NCI-H1694 (cell line): ENCODE results near the gene COX18.

Experiments used
- DNase-seq: peaks from one replicate; lab custom pipeline; 2025; lab: John Stamatoyannopoulos, UW

Gene COX18, protein sequence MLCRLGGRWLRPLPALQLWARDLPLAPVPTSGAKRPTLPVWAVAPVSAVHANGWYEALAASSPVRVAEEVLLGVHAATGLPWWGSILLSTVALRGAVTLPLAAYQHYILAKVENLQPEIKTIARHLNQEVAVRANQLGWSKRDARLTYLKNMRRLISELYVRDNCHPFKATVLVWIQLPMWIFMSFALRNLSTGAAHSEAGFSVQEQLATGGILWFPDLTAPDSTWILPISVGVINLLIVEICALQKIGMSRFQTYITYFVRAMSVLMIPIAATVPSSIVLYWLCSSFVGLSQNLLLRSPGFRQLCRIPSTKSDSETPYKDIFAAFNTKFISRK

DNA sequence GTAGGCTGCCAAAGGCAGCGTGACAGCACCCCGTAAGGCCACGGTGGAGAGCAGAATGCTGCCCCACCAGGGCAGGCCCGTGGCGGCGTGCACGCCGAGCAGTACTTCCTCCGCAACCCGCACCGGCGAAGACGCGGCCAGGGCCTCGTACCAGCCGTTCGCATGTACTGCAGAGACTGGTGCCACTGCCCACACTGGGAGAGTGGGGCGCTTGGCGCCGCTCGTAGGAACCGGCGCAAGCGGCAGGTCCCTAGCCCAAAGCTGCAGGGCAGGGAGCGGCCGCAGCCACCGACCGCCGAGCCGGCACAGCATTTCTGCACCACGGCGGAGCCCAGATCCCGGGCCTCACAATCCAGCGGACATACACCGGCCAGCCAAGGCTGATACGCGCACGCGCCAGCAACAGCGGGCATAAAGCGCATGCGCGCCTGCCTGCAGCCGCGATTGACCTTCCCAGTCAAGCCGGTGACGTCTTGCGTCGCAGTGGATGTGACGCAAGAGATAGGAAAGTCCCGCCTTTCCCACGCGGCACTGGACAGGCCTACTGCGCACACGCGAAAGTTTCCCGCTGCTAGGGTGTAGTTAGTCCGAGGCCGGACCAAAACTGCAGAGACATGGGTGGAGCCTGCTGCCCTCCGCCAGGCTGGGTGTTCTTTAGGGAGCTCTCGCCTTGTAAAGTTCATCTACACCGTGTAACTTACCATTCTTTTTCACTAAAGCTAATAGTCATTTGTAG lies at the start of gene COX18:
COX18 (minus strand) TSS at position 379 of the 736 bp plus-strand sequence; CDS start at position 312, 67 bp downstream.
- DNase-seq = peak; percentile 91

DNA sequence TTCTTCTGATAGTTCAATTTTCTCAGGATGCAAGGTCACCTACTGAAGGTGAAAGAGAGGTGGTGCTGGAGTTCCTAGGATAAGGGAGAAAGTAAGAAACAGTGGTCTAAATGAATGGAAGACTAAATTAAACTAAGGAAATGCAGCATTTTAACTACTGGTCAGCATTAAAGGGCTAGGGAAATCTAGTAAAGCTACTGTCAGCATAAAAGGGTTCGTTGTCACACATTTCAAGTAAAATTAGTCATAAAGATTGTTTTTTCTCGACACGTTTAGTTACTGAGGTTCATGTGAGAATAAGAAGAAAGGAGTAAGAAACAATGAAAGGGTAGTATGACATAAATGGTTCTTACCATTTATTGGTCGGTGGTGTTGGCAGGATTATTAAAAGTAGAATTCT lies 40.0 kb upstream of the COX18 start:
- DNase-seq = no peak

DNA sequence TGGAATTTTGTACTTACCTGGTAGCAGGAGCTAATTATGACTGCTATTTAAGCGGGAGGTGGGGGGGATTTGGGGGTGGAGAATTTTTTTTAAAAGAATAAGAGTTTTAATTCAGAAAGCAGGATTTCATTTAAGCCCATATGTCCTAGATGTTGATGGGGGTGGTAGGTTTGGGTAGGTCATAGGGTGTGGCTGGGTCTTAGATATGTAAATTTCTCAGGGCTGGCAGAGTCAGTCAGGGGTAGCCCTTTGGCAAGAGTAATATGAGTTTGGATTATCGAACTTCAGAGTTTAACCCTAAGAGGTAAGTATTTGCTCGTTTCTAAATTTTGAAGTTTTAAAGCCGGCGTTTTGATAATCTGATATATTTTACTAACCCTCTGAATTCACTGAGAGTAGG lies 35.2 kb upstream of the COX18 start:
- no peak for DNase-seq

DNA sequence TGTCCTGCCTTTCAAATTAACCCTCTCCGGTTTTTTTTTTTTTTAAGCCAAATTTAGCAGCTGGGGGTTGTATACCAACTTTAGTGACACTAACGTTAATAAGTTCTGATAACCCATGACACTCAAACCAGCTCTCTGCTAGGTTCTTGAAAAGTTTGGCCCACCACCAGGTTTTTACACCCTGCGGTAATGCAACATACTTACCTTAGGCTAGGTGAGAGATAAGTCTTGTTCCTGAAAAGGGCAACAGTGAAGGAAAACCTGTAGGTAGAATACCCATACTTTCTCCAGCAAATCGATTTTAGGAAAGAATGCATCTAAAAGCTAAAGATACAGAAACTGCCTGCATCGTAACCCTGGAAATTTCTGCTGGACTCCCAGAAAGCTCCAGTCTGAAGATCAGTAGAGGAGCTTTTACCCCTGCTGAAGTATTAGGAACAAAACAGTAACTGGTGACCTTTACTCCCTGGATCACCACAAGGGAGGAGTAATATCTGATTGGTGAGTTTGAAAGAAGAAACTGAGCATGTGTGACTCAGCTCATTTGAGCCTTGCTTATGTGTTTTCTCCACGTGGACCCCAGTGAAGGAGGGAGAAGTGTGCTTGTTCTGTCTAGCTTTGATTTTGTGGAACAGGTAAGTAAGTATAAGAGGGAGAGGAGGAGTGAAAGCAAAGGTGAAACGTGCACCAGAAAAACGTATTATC lies 34.4 kb upstream of the COX18 start:
- no peak for DNase-seq

DNA sequence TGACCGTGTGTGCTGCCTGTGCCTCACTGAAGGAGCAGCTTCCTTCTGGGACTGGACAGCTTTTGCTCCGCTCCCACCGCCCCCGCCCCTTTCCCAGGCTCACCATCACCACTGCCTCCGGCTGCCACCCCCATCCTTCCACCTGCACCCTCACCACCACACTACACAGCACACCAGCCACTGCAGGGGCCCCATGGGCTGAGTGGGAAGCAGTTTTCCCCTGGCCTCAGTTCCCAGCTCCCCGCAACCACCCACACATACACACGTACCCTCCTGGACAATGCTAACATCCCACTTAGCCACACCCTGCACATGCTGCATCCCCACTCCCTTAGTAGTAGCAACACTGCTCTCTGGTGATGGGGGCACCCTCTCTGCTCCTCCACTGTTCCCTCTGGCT lies 29.6 kb upstream of the COX18 start:
- no peak for DNase-seq

DNA sequence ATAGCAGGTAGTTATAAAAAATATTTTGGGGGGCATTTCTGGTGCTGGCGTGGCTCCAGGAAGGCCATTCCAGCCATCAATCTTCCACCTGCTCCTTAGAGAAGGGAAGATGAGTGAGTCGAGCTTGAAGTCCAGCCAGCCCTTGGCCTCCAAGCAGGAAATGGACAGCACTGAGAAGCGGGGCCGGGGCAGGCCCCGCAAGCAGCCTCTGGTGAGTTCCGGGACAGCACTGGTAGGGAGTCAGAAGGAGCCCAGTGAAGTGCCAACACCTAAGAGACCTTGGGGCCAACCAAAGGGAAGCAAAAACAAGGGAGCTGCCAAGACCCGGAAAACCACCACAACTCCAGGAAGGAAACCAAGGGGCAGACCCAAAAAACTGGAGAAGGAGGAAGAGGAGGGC lies 29.2 kb upstream of the COX18 start:
- no peak for DNase-seq

DNA sequence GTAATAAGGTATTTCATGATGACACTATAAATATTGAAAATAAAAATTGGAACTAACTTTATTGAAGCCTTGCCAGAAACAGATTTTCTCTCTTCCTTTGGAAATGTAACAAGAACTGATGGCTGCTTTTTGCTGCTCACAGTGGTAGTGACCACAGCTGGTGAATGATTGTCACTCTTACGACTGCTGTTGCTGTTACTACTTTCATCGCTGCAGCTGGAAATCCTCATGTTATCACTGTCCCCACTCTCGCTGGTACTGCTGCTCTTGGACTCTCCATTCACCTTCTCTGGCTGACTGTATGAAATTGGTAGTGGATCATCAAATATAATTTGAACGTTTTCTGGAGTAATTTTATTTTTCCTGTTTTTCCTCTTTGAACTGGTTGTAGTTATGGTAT lies 28.5 kb upstream of the COX18 start:
- no peak for DNase-seq

DNA sequence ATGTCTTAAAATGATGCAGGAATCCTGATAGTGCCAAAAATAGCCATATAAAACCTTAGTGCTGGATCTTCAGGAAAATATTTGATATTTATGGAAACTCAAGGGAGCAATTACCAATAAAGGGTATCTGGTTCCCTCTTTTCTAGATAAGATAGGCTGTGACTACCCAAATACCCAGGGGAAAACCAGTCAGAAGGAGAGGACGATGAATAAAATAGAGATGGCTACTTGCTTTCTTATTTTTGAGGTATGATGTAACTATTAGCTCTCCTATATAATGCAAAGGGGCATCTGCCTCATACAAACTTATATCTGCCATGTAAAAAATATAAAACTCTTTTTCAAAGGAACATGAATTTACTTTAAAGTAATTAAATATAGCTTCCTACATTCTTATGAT lies 23.4 kb upstream of the COX18 start:
- DNase-seq = no peak

DNA sequence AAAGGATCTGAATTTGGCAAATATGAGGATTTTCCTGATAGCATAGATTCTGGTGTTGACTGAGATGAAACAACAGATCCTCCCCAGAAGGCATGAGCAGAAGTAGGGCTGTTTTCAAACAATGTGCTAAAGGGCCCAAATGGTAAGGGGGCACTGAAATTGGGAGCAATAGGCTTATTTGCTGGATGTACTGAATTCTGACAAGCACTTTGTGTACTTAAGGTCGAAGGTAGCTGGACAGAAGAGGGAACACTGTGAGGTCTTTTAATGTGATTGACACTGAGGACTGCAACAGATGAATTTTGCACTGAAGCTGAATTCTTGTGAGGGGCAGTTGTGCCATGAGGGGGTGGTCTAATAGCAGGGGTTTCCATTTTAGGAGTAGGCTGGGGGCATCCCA lies 21.2 kb upstream of the COX18 start:
- no peak for DNase-seq

DNA sequence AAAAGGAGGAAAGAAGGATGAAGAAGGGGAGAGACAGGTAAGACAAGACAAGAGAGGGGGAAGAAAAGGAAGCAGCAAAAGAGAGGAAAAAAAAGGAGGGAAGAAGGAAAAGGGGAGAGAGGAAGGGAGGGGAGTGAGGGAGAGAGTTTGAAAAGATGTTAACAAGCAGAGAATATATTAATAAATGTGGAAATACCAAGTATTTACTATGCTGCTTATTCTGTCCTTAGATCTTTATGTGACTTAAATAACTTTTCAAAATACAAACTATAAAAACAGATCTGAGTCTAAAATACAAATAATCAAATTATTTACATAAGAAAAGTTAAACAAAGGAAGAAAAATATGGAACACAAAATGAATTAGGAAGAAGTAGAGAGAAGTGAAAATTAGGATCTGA lies 18.4 kb upstream of the COX18 start:
- no peak for DNase-seq

DNA sequence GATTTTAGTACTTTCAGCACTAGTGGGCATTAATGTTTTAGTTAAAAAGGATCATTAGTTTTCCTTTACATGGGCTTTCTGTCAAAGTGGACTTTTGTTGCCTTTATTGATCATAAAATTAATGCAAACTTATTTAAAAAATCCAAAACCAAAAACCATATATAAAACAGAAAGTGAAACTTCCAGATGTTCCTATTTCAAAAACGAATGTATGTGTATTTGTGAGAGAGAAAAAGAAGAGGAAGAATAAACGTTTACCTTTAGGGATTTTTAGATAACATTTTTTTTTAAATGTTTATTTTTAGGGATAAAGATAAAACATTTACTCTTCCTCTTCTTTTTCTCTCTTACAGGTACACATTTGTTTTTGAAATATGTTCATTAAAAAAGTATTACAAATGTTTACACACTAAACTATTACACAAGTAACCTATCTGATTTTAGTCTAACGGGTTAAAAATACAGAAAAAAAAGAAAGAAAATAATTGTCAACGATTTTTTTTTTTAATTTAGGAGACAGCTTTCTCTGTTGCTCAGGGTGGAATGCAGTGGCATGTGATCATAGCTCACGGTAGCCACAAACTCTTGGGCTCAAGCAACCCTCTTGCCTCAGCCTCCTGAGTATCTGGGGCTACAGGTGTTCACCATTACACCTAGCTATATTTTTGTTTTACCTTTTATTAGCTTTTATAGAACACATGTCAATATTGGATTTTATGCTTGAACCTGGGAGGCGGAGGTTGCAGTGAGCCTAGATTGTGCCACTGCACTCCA lies 16.8 kb upstream of the COX18 start:
- no peak for DNase-seq

DNA sequence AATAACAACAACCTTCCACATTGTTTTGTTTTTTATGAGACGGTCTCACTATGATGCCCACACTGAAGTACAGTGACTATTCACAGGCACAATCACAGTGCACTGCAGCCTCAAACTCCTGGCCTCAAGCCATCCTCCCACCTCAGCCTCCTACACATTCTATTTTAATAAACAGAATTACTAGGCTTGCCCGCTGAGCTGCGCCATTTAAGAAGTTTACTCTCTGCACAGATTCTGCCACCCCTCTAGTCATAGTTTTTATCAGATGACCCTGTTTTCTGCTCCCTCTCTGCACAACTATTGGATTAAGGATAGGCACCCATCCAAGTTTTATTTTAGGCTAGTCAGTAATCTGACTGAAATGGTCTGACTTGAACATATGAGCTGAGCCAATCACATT lies 11.3 kb upstream of the COX18 start:
- no peak for DNase-seq

DNA sequence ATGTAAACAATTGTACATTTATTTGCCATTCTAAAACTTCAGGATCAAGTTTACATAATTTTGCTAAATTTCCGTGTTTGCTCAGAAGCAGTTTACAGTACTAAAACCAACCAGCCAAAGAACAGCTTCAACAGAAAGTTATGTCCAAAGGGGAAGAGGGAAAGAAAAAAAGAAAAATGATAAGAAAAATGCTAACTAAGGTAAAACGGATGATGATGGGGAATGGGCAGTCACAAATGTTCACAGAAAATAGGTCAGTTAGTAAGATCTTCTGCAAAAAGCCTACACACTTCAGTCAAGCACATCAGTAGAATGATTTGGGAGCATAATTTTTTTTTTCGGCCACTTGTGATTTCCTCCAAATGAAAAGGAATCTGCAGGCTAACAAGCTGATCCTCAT lies 6.3 kb upstream of the COX18 start:
- DNase-seq = no peak

DNA sequence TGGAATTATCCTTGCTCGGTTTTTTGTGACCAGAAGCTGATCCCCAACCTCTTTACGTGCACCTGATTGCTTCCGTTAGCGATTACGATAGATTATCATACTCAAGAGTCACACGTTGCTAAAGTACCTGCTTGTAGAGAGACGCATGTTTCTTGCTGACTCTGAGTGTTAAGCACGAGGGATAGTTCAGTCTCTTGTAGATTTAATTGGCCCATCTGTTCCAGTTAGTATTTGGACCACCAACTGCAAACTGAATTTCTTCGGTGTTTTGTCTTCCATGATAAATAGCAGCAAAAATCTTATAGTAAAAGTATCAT lies 516 bp upstream of the COX18 start:
- DNase-seq = peak; percentile 17

DNA sequence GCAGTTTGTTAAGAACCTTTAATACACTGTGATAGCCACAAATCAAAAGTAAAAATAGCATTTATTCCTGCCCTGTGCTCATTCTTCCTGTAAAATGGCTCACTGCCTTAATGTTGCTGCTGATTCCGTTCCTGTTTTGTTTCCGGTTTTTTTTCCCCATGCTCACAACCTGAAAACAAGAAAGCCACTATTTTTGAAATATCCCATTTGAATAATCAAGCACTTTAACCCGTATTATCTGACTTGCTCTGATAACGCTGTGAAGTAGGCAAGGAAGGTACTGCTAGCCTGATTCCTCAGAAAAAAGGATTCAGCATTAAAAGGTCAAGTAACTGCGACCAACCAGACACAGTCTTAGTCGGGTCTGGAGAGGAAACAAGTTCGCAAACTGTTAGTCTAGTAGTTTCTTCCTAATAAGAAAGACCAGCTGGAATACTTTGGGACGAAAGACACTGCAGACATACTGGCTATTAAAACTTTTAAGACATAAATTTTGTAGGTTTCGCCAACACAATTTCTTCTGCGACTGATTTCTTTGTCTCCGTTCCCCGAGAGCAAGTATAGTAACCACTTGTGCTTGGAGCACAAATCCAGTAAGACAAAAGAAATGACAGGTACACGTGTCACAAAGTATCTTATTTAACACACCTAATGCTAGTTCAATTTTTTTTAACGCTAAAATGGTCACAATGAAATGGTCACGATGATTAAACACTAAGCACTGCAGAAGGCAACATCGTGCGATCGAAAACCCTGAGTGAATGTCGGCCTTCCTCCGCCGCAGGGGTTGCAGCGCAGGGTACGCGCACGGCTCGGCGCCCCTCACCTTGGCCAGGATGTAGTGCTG lies 802 bp downstream of the COX18 start:
- DNase-seq = no peak

DNA sequence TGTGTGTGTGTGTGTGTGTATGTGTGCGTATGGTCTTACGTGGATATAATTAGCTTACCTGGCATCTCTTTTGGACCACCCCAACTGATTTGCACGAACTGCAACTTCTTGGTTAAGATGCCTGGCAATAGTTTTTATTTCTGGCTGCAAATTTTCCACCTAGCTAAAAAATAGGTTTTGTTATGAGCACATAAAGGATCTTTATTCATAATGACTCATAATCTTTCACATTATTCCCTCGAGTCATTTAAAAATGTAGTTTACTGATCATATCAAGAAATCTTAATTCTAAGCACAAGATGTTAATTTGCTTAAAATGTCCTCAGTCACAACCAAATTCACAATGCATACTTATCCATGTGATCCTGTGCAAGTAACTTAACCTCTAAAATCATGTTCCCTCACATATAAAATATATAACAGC lies 1.5 kb downstream of the COX18 start:
- DNase-seq = no peak

DNA sequence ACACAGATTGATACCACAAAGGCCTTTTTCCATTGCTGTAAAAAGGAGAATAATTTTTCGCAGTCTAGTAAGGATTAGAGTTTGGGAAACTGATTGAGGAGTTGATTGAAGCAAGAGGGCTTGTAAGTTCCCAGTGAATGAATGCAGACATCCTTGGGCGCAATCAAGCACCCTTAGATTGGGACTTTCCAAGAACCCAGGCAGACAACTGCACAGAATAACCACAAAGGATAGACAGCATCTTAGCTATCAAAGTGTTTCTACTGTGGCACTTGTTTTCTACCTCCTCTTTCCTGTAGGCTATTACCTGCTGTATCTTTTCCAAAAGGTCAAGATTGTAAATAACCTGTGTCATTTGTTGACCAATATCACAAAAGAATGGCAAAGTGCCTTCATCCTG lies 2.6 kb downstream of the COX18 start:
- DNase-seq = no peak

DNA sequence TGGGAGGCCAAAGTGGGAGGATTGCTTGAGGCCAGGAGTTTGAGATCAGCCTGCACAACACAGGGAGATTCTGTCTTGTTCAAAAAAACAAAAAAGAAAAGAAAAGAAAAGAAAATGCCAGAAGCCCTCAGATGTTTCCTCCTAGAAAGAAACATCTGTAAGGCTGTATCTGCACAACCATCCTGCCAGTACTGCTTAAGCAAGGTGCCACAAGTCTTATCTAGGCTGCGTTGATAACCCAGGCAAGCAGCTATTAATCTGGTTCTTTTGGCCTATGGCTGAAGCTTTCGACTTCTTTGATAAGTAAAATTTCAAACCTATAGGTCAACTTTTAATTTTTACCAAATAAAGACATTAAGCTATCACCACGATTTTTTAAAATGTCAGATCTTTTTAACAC lies 3.1 kb downstream of the COX18 start:
- DNase-seq = no peak

DNA sequence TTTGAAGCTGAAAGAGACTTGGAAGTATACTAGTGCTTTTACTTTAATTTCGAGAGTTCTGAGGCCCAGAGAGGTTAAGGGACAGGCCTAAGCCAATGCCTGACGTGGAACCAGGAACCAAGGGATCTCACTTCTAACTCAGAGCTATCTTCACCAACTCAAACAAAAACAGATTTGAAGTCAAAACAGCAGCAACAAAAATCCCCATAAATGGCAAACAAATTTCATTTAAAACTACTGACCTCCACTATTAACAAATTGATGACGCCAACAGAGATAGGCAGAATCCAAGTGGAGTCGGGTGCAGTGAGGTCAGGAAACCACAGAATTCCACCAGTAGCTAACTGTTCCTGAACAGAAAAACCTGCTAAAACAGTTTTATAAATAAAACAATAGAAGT lies 5.0 kb downstream of the COX18 start:
- no peak for DNase-seq

DNA sequence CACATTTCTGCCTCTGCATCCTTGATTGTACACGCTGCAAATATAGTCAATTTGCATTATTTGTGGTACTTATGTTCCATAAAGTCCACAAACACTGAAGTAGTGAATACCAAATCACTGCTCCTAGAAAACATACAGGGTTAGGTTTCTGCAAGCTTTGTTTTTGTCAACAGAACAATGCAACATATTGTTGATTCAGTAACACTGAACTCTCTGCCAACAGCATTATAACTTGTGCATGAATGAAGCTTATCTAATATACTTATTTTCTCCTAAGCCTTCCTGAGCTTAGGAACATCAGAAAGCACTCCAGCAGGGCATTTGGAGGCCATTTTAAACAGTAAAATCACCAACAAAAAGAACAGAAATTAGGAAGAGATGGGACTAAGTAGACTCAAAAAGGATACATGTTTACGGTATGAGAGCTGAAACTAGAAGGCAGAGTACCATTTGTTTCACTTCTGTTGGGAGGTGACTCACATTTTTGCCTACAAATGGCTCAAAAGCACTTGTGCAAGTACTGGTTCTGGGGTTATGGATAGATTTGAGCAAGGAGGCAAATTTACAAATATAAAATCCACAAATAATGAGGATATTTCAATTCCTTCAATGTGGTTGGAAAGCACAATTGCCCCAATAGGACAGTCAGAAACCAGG lies 14.1 kb downstream of the COX18 start:
- DNase-seq = no peak

DNA sequence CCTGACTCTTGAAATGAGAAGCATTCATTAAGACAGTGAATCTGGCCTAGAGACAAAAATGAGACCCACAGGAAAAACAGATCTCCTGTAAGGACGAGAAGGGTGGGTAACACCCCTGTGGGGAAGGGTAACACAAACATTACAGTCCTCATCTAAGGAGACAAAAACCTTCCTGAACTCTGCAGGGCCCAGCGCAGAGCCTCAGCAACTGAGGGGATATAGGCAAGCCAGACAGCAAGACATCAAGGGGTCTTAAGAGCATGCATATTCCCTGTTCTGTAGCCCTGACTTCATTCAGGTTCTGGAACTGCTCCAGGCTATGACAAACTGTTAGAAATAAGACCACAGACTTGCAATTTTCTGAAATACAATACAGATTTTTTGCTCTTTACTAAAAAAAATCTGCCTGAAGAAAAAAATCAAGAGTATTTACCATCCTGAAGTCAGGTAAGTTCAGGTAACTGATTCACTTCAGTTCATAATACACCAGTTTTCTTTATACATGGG lies 15.5 kb downstream of the COX18 start:
- no peak for DNase-seq
